H1 (cell line): ENCODE measurements around the gene SLC30A2. TPM values are rescaled to one million over a fixed set of nuclear protein-coding genes. Genes with fewer than 3 reads are reported as not detected.

Source experiments
- CBX8 ChIP-seq: fragments of 300-800, 300-1000 bp; sonication (generic); IDR thresholded peaks from 2 replicates; pipeline ENCODE4 v1.7.1; 2016; ENCODE audit warnings: low read depth, low read length, borderline replicate concordance
- HDAC2 ChIP-seq, 2 experiments: fragments of 300-600 bp in 1 of 2; sonication (generic) in 1 of 2; IDR thresholded peaks; 2 replicates each; pipeline ENCODE4 v1.6.1; 2011 to 2012; ENCODE audit warnings: low read depth in 2 of 2, low read length in 2 of 2, mild to moderate bottlenecking in 2 of 2, moderate library complexity in 2 of 2, borderline replicate concordance in 1 of 2, inconsistent platforms in 1 of 2
- RAD21 ChIP-seq, 2 experiments: IDR thresholded peaks in 1 of 2; conservative IDR thresholded peaks in 1 of 2; 2 replicates each; pipeline ENCODE4 v1.6.1; 2011; ENCODE audit warnings: low read depth in 2 of 2, low read length in 2 of 2, improper control_type of control experiment in 1 of 2, inconsistent platforms in 1 of 2, mild to moderate bottlenecking in 1 of 2, moderate library complexity in 1 of 2
- polyA plus RNA-seq, 7 experiments: library from polyadenylated mRNA; depleted of rRNA in 3 of 7; stranded (reverse) in 5 of 7; unstranded in 2 of 7; fragments of >200 nt in 5 of 7; fragments of 200-250 nt in 2 of 7; gene quantifications; 1 replicate in 5 of 7; 2 replicates in 1 of 7; 4 replicates in 1 of 7; pipeline versions ENCODE4 v1.2.1 to v1.2.3, GENCODE V29; 2011 to 2013; ENCODE audit warnings: missing spikeins in 2 of 7, mixed read lengths in 2 of 7
- total RNA-seq: library from RNA; stranded (reverse); fragmentation: NEBNext Ultra II Directional; extraction: Animal tissue kit (Norgen Biotek cat#: 25700); gene quantifications from 2 replicates; pipeline ENCODE4 v1.2.1, GENCODE V29; 2021

The SLC30A2 gene
- total and polyA plus RNA-seq, 2 of the 8 experiments (the other 6 are each of a cell fraction or from before 2014, with no cell fraction given) = 0.19 to 0.76 TPM

- TF ChIP-seq HDAC2 (IDR thresholded peaks at IDR 0.05; ENCODE audit: borderline replicate concordance in 1 of 2, low read depth in 2 of 2, low read length in 2 of 2) = no peak
- TF ChIP-seq RAD21 (IDR thresholded peaks at IDR 0.05 in 1 of 2, conservative IDR thresholded peaks at IDR 0.05 in 1 of 2; ENCODE audit: low read depth in 2 of 2, low read length in 2 of 2) = no peak
- no peak for TF ChIP-seq CBX8
These were observed 55.1 kb downstream of the SLC30A2 start (continued) for GRCh38 chr1:25990702-25991395.
